ENCODE measurements around the gene RELA. TPM values are rescaled to one million over a fixed set of nuclear protein-coding genes. Genes with fewer than 3 reads are reported as not detected.

The RELA gene
- total and polyA plus RNA-seq, 12 donors = 28.9 to 55.2 (median 38.7) TPM

- H3K27me3 ChIP-seq = no peaks in the 10 kb centered on the region
- no peaks in the 10 kb centered on the region for H3K9me3 ChIP-seq
- H3K4me3 ChIP-seq = no peak overlapping the region
- H3K27ac ChIP-seq = no peak overlapping the region
- peaks cover 10 to 76% (median 53%) of the 10 kb centered on the region in 9 donors for H3K36me3 ChIP-seq
- peaks cover 11 to 19% (median 15%) of the 10 kb centered on the region in 9 donors for H3K4me1 ChIP-seq
- DNase-seq (no peak), ATAC-seq (no peak)
- 92 to 96% methylated on average over 29 of the region's 29 CpGs for WGBS, 2 donors
- intact Hi-C loops (cut with DNase I) = no loop called here
- TF ChIP-seq CTCF (IDR thresholded peaks at IDR 0.05) = no peak
Measured at GRCh38 chr11:65619281-65619928, 43.3 kb downstream of the RELA start.

- WGBS, 2 donors = 91 to 92% methylated on average over 14 of the region's 14 CpGs
- no peaks in the 10 kb centered on the region for H3K9me3 ChIP-seq
- no peak overlapping the region for H3K27ac ChIP-seq
- H3K36me3 ChIP-seq = peaks cover 10 to 69% (median 48%) of the 10 kb centered on the region in 9 donors
- intact Hi-C loops (cut with DNase I) = no loop called here
- no peaks in the 10 kb centered on the region for H3K27me3 ChIP-seq
- no peak for ATAC-seq
- no peak for DNase-seq
- H3K4me1 ChIP-seq = peaks cover 11 to 22% (median 15%) of the 10 kb centered on the region in 9 donors
- no peak for TF ChIP-seq CTCF (IDR thresholded peaks at IDR 0.05)
- H3K4me3 ChIP-seq = no peak overlapping the region
Measured at GRCh38 chr11:65618763-65619162, 44.0 kb downstream of the RELA start.

GRCh38 chr11:65617990-65618751 is 44.5 kb downstream of the RELA start:
- Histone ChIP-seq H3K4me3 (no peak overlapping the region), H3K27me3 (no peaks in the 10 kb centered on the region), H3K9me3 (no peaks in the 10 kb centered on the region), H3K36me3 (peaks cover 10 to 63% (median 42%) of the 10 kb centered on the region in 9 donors), H3K4me1 (peaks cover 14 to 28% (median 17%) of the 10 kb centered on the region in 9 donors), H3K27ac (no peak overlapping the region)
- no peak for ATAC-seq
- no peak for DNase-seq
- intact Hi-C loops (cut with DNase I) = no loop called here
- WGBS, 2 donors = 92 to 95% methylated on average over 33 of the region's 33 CpGs
- no peak for TF ChIP-seq CTCF (IDR thresholded peaks at IDR 0.05)

- H3K27ac ChIP-seq = no peak overlapping the region
- intact Hi-C loops (cut with DNase I) = no loop called here
- ATAC-seq (no peak), DNase-seq (no peak)
- peak overlapping the region in 5 of 10 donors; percentile 87 to 99 (median 97) for H3K4me3 ChIP-seq
- H3K27me3 ChIP-seq = no peaks in the 10 kb centered on the region
- no peak for TF ChIP-seq CTCF (IDR thresholded peaks at IDR 0.05)
- H3K4me1 ChIP-seq = peaks cover 21 to 36% (median 26%) of the 10 kb centered on the region in 9 donors
- WGBS, 2 donors = 90% methylated on average over 17 of the region's 17 CpGs
- H3K9me3 ChIP-seq = no peaks in the 10 kb centered on the region
- H3K36me3 ChIP-seq = peaks cover 10 to 61% (median 37%) of the 10 kb centered on the region in 9 donors
Measured at GRCh38 chr11:65617136-65617850, 45.4 kb downstream of the RELA start.
